GM19023 (cell line): Measurements from ENCODE around the gene MYO7A.

Source experiments
- ATAC-seq: cut with Tn5 transposase; IDR thresholded peaks from one replicate; pipeline ENCODE4 v1.9.1; 2021; ENCODE audit warnings: mild to moderate bottlenecking, moderate library complexity; ENCODE audit not compliant: unreplicated experiment

MYO7A gene

GRCh38 chr11:77262803-77263202 lies 134.8 kb downstream of the MYO7A start:
- no peak for ATAC-seq
